ENCODE data around the gene STARD6.

STARD6 gene

DNA sequence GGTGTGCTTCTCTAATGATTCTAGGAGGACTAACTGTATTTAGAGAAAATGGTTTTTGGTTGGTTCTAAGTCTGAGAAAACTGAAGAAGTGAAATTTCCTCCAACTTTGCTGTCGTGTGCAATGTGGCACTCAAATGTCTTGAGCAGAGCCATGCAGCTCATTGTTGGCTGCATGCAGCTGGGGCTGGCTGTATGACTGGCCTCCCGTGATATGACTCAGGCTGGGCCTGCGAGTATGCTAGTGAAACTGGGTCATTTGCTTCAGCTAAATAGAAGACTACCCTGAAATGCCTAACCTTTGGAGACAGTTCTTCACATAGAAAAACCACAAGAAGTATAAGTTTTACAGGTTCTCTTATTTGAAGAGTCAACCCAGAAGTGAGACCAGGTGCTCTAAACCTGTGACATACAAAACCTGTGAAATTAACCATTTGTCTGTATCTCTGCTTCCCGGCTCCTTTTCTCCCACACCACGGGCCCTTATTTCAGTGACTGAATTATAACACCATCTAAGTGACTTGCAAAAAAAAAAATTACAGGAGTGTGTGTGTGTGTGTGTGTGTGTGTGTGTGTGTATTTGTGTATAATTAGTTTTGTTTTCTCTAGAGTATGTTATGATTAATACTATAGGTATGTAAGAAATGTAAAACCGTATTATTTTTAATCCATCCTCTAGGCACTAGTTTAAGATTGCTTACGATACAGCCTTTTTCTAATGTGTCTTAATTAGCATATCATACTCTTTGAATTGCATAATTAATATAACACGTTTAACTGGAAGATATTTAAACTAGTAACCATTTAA lies 72.5 kb downstream of the STARD6 start:
- no peaks in the 10 kb centered on the region for H3K27me3 ChIP-seq (ENCODE audit: control insufficient read depth, insufficient read depth, low read length)
- H3K36me3 ChIP-seq (ENCODE audit: control insufficient read depth, insufficient read depth, low read length) = peaks cover 3% of the 10 kb centered on the region
- no peak overlapping the region for H3K9ac ChIP-seq (ENCODE audit: low read depth, low read length)
- H3K4me3 ChIP-seq (ENCODE audit: low read depth, low read length) = no peak overlapping the region
- no peaks in the 10 kb centered on the region for H3K9me3 ChIP-seq (ENCODE audit: control insufficient read depth, insufficient read depth, low read length)
- peaks cover 2% of the 10 kb centered on the region for H3K4me1 ChIP-seq (ENCODE audit: control insufficient read depth, insufficient read depth, low read length)

- peaks cover 6% of the 10 kb centered on the region for H3K4me1 ChIP-seq (ENCODE audit: control insufficient read depth, insufficient read depth, low read length)
- H3K9ac ChIP-seq (ENCODE audit: low read depth, low read length) = no peak overlapping the region
- H3K36me3 ChIP-seq (ENCODE audit: control insufficient read depth, insufficient read depth, low read length) = peaks cover 3% of the 10 kb centered on the region
- H3K9me3 ChIP-seq (ENCODE audit: control insufficient read depth, insufficient read depth, low read length) = no peaks in the 10 kb centered on the region
- H3K4me3 ChIP-seq (ENCODE audit: low read depth, low read length) = no peak overlapping the region
- H3K27me3 ChIP-seq (ENCODE audit: control insufficient read depth, insufficient read depth, low read length) = no peaks in the 10 kb centered on the region
Observed at GRCh38 chr18:54284535-54284934, 73.1 kb downstream of the STARD6 start.

DNA sequence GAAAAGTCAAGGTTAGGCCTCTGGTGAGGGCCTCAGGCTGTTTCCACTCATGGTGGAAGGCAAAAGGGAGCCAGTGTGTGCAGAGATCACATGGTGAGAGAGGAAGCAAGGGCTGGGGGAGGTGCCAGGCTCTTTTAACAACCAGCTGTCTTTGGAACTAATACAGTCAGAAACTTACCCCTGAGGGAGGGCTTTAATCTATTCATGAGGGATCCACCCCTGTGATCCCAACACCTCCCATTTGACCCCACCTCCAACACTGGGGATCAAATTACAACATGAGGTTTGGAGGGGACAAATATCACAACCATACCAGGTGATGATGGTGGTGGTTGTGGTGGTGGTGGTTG lies 77.5 kb downstream of the STARD6 start:
- Histone ChIP-seq H3K9ac (ENCODE audit: low read depth, low read length) (no peak overlapping the region), H3K4me1 (ENCODE audit: control insufficient read depth, insufficient read depth, low read length) (peaks cover 6% of the 10 kb centered on the region), H3K27me3 (ENCODE audit: control insufficient read depth, insufficient read depth, low read length) (no peaks in the 10 kb centered on the region), H3K36me3 (ENCODE audit: control insufficient read depth, insufficient read depth, low read length) (peaks cover 10% of the 10 kb centered on the region), H3K9me3 (ENCODE audit: control insufficient read depth, insufficient read depth, low read length) (no peaks in the 10 kb centered on the region), H3K4me3 (ENCODE audit: low read depth, low read length) (no peak overlapping the region)

DNA sequence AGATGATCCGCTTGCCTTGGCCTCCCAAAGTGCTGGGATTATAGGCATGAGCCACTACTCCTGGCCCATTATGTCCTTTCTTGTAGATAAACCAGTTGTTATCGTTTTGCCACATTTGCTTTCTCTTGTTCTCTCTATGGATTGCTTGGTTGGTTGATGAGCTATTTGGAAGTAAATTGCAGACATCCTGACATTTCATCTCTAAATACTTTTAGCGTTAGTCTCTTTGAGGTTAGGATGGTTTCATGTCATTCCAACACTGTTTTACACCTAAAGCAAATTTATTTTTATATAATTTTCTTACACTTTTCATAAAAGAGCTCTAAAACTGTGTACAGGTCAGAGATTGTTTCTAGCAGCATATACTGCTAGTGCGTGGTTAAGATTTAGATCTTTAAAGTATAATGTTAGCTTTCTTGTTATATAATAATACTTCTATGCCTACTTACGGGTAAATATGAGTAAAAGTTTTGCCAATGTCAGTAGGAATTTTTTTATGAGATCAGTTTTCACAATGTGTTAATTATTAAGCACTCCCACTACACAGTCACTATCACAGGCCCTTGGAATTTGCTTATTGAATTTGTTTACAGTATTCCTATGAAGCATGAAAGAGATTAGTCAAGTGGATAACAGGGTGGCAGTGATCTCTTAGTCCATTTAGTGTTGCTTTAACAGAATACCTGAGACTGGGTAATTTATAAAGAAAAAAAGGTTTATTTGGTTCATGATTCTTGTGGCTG lies 78.0 kb downstream of the STARD6 start:
- H3K9ac ChIP-seq (ENCODE audit: low read depth, low read length) = no peak overlapping the region
- H3K4me3 ChIP-seq (ENCODE audit: low read depth, low read length) = no peak overlapping the region
- H3K4me1 ChIP-seq (ENCODE audit: control insufficient read depth, insufficient read depth, low read length) = peaks cover 6% of the 10 kb centered on the region
- H3K36me3 ChIP-seq (ENCODE audit: control insufficient read depth, insufficient read depth, low read length) = peaks cover 7% of the 10 kb centered on the region
- H3K27me3 ChIP-seq (ENCODE audit: control insufficient read depth, insufficient read depth, low read length) = no peaks in the 10 kb centered on the region
- no peaks in the 10 kb centered on the region for H3K9me3 ChIP-seq (ENCODE audit: control insufficient read depth, insufficient read depth, low read length)

DNA sequence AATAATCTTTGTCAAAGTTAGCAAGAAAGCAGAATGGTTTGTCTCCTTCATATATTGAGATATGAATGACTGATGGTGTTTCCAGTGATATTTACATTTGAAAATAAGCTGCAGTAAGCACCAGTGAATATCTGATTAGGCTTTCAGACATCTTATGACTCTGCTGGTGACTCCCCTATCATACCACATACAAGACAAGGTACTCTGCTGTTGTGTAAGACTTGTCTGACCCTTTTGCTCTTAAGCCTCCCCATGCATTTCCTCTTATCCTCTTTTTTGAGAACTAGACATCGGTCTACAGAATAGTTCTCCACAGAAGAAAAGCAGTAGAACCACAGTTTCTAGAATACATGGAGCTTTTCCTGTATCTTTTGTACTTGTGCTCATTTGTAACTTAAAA lies 79.0 kb downstream of the STARD6 start:
- peaks cover 7% of the 10 kb centered on the region for H3K36me3 ChIP-seq (ENCODE audit: control insufficient read depth, insufficient read depth, low read length)
- no peak overlapping the region for H3K9ac ChIP-seq (ENCODE audit: low read depth, low read length)
- no peaks in the 10 kb centered on the region for H3K9me3 ChIP-seq (ENCODE audit: control insufficient read depth, insufficient read depth, low read length)
- no peak overlapping the region for H3K4me3 ChIP-seq (ENCODE audit: low read depth, low read length)
- H3K27me3 ChIP-seq (ENCODE audit: control insufficient read depth, insufficient read depth, low read length) = no peaks in the 10 kb centered on the region
- peaks cover 6% of the 10 kb centered on the region for H3K4me1 ChIP-seq (ENCODE audit: control insufficient read depth, insufficient read depth, low read length)

DNA sequence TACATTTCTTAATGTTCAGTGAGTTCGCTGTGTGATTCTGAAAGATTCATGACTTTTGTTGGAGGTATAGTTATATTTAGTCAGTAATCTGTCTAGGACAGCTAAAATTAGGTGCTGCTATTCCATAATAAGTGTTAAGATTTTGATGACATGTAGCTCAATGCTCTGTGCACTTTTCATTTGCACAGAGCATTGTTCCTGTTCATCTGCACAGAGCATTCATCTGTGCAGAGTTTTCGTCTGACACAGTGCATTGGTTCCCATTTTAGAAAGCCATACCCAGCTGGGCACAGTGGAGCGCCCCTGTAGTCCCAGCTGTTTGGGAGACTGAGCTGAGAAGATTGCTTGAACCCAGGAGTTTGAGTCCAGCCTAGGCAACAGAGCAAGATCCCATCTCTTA lies 79.8 kb downstream of the STARD6 start:
- Histone ChIP-seq H3K9me3 (ENCODE audit: control insufficient read depth, insufficient read depth, low read length) (no peaks in the 10 kb centered on the region), H3K4me3 (ENCODE audit: low read depth, low read length) (no peak overlapping the region), H3K4me1 (ENCODE audit: control insufficient read depth, insufficient read depth, low read length) (peaks cover 6% of the 10 kb centered on the region), H3K9ac (ENCODE audit: low read depth, low read length) (no peak overlapping the region), H3K36me3 (ENCODE audit: control insufficient read depth, insufficient read depth, low read length) (peaks cover 7% of the 10 kb centered on the region), H3K27me3 (ENCODE audit: control insufficient read depth, insufficient read depth, low read length) (no peaks in the 10 kb centered on the region)
